OCI-LY3 (cell line): ENCODE data around the gene BRPF3.

ENCODE experiments used
- EZH2phosphoT487 ChIP-seq: fragments of 200-600 bp; shearing (Covaris generic); IDR thresholded peaks from 2 replicates; pipeline ENCODE4 v1.6.1; 2018; ENCODE audit warnings: antibody characterized with exemption, mixed run types, low read depth
- TF ChIP-seq, protein P1 (sequence below): fragments of 200-600, 300-600 bp; sonication (generic); IDR thresholded peaks from 2 replicates; pipeline ENCODE4 v1.5.1; 2014; ENCODE audit warnings: antibody characterized with exemption, low read length, low read depth

DNA sequence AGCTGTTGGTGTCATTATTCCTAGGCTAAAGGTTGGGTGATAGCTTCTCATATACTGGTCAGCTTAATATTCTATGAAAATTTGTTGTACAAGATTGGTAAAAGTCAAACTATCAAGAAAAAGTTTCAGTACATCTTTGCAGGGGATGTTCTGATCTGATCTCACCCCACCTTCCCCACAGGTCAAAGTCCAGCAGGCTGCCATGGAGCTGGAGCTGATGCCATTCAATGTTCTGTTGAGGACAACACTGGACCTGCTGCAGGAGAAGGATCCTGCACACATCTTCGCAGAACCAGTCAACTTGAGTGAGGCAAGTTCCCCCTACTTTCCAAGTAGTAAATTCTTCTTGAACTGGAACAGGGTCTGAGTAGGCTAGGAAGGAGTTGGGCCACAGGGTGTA lies 13.1 kb downstream of the BRPF3 start:
- TF ChIP-seq, protein P1, sequence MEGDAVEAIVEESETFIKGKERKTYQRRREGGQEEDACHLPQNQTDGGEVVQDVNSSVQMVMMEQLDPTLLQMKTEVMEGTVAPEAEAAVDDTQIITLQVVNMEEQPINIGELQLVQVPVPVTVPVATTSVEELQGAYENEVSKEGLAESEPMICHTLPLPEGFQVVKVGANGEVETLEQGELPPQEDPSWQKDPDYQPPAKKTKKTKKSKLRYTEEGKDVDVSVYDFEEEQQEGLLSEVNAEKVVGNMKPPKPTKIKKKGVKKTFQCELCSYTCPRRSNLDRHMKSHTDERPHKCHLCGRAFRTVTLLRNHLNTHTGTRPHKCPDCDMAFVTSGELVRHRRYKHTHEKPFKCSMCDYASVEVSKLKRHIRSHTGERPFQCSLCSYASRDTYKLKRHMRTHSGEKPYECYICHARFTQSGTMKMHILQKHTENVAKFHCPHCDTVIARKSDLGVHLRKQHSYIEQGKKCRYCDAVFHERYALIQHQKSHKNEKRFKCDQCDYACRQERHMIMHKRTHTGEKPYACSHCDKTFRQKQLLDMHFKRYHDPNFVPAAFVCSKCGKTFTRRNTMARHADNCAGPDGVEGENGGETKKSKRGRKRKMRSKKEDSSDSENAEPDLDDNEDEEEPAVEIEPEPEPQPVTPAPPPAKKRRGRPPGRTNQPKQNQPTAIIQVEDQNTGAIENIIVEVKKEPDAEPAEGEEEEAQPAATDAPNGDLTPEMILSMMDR: no peak
- TF ChIP-seq EZH2phosphoT487: no peak
